ENCODE data around the gene ATP11A.
"Not testable (repeated sequence)": the region's sequence is repeated elsewhere in the genome, so short reads cannot be mapped to it uniquely, and the experiment has no call there.

Gene ATP11A

DNA sequence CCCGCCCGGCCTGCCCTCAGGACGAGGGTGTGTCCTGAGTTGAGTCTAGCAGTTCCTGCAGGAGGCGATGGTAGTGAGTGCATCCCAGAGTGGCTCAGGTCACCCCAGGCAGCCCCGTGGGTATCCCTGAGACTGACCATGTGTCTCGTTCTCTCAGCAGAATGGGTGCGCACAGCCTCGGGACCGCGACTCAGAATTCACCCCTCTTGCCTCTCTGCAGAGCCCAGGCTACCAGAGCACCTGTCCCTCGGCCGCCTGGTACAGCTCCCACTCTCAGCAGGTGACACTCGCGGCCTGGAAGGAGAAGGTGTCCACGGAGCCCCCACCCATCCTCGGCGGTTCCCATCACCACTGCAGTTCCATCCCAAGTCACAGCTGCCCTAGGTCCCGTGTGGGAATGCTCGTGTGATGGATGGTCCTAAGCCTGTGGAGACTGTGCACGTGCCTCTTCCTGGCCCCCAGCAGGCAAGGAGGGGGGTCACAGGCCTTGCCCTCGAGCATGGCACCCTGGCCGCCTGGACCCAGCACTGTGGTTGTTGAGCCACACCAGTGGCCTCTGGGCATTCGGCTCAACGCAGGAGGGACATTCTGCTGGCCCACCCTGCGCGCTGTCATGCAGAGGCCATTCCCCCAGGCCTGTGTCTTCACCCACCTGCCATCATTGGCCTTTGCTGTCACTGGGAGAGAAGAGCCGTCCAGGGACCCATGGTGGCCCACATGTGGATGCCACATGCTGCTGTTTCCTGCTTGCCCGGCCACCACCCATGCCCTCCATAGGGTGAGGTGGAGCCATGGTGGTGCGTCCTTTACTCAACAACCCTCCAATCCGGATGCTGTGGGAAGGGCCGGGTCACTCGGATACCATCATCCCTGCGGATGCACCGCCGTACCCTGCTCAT, 192.1 kb downstream of the ATP11A start:
- in situ Hi-C loops (cut with HindIII; ENCODE audit: low pct_ligation_motif_present, low sequenced_read_pairs) = no loop called here
- Histone ChIP-seq H3K4me3 (ENCODE audit: low read depth, low read length) (no peak overlapping the region), H3K27me3 (replicated peaks) (no peaks in the 10 kb centered on the region), H3K36me3 (replicated peaks) (no peaks in the 10 kb centered on the region), H3K27ac (no peak overlapping the region)
- DNase-seq = no peak
- TF ChIP-seq, protein P1, sequence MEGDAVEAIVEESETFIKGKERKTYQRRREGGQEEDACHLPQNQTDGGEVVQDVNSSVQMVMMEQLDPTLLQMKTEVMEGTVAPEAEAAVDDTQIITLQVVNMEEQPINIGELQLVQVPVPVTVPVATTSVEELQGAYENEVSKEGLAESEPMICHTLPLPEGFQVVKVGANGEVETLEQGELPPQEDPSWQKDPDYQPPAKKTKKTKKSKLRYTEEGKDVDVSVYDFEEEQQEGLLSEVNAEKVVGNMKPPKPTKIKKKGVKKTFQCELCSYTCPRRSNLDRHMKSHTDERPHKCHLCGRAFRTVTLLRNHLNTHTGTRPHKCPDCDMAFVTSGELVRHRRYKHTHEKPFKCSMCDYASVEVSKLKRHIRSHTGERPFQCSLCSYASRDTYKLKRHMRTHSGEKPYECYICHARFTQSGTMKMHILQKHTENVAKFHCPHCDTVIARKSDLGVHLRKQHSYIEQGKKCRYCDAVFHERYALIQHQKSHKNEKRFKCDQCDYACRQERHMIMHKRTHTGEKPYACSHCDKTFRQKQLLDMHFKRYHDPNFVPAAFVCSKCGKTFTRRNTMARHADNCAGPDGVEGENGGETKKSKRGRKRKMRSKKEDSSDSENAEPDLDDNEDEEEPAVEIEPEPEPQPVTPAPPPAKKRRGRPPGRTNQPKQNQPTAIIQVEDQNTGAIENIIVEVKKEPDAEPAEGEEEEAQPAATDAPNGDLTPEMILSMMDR (IDR thresholded peaks at IDR 0.05; ENCODE audit: low read depth, low read length, missing control alignments) = no peak

DNA sequence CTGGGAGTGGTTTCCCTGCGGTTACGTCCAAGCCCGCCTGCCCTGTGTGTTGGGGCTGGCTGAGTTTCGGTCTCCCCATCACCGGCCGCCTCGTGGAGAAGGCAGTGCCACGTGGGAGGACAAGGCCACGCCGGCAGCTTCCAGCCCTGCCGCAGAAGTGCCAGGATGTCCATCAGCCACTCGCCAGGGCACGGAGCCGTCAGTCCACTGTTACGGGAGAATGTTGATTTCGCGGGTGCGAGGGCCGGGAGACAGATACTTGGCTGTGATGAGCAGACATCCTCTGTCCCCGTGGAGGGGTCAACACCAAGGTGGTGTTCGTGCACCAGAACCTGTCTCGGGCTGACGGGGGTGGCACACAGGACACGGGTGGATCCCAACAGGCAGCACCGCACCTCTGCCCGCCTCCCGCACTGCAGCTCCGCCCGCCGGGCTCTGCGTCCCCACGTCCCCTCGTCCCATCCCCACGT, 192.8 kb downstream of the ATP11A start:
- H3K27ac ChIP-seq = no peak overlapping the region
- in situ Hi-C loops (cut with HindIII; ENCODE audit: low pct_ligation_motif_present, low sequenced_read_pairs) = no loop called here
- no peak overlapping the region for H3K4me3 ChIP-seq (ENCODE audit: low read depth, low read length)
- H3K27me3 ChIP-seq (replicated peaks) = no peaks in the 10 kb centered on the region
- DNase-seq = no peak
- TF ChIP-seq, protein P1 (IDR thresholded peaks at IDR 0.05; ENCODE audit: low read depth, low read length, missing control alignments) = no peak
- no peaks in the 10 kb centered on the region for H3K36me3 ChIP-seq (replicated peaks)

DNA sequence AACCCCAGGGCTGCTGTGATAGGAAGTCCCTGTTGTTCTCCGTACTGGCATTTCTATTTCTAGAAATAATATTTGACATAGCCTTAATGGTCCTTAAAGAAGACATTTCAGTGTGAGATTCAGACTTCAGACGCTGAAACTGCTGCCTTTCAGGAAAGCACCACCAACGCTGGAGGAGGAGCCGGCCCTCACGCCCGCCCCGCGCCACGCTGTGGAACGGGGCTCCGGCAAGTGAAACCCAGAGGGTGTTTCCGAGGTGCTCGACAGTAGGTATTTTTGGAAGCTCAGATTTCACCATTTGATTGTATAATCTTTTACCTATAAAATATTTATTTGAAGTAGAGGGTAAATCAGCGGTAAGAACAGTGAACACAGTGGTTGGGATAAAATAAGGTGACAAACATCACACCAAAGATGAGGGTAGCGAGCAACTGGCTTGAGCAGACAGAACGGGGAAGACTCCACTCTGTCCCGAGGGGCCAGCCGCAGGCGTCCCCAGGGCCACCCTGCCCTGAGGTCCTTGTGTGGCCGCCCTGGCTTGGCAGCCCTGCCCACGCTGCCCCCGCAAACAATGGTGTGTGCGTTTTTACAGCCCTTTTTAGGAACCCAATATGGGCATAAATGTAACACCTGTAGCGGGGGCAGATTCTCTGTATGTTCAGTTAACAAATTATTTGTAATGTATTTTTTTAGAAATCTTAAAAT, 193.6 kb downstream of the ATP11A start:
- H3K36me3 ChIP-seq (replicated peaks) = no peaks in the 10 kb centered on the region
- TF ChIP-seq, protein P1 (IDR thresholded peaks at IDR 0.05; ENCODE audit: low read depth, low read length, missing control alignments) = no peak

DNA sequence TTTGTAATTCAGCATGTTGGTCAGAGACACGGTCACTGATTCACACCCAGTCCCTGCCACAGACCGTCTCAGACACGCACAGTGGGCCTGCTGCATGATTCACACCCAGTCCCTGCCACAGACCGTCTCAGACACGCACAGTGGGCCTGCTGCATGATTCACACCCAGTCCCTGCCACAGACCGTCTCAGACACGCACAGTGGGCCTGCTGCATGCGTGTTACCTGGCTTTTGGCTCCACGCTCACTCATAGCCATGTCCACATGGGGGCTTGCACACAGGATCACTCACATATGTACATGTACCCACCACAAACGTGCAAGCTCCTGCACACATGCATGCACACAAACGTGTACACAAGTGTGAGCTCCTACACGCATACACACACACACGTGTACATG, 194.9 kb downstream of the ATP11A start:
- in situ Hi-C loops (cut with HindIII; ENCODE audit: low pct_ligation_motif_present, low sequenced_read_pairs); H3K4me3 ChIP-seq (ENCODE audit: low read depth, low read length); DNase-seq; H3K27me3 ChIP-seq (replicated peaks); H3K27ac ChIP-seq; H3K36me3 ChIP-seq (replicated peaks): not testable (repeated sequence)

More for the DNA sequence above, 193.6 kb downstream of the ATP11A start:
- Histone ChIP-seq H3K4me3 (ENCODE audit: low read depth, low read length) (no peak overlapping the region), H3K27ac (no peak overlapping the region), H3K27me3 (replicated peaks) (no peaks in the 10 kb centered on the region)
- in situ Hi-C loops (cut with HindIII; ENCODE audit: low pct_ligation_motif_present, low sequenced_read_pairs) = no loop called here
- DNase-seq = no peak

DNA sequence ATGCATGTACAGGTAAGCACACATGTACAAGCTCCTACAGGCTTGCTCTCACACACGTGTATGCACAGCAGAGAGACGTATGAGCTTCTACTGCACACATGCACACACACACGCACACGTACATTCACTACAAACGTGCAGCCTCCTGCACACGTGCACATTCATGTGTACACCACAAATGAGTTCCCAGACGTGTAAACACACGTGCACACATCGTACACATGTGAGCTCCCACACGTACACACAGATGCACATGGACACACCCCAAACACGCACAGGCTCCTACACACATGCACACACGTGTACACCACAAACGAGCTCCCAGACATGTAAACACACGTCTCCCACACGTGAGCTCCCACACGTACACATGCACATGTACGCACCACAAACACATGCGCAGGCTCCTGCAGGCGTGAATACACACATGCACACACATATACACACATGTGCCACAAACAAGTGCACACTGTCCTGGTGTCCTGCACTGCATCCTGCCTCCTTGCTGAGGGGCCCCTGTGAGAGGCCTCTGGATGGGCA, 195.5 kb downstream of the ATP11A start:
- Histone ChIP-seq H3K27me3 (replicated peaks) (no peaks in the 10 kb centered on the region), H3K4me3 (ENCODE audit: low read depth, low read length) (no peak overlapping the region), H3K27ac (no peak overlapping the region), H3K36me3 (replicated peaks) (no peaks in the 10 kb centered on the region)
- TF ChIP-seq, protein P1 (IDR thresholded peaks at IDR 0.05; ENCODE audit: low read depth, low read length, missing control alignments) = no peak
- no peak for DNase-seq
- in situ Hi-C loops (cut with HindIII; ENCODE audit: low pct_ligation_motif_present, low sequenced_read_pairs) = no loop called here

DNA sequence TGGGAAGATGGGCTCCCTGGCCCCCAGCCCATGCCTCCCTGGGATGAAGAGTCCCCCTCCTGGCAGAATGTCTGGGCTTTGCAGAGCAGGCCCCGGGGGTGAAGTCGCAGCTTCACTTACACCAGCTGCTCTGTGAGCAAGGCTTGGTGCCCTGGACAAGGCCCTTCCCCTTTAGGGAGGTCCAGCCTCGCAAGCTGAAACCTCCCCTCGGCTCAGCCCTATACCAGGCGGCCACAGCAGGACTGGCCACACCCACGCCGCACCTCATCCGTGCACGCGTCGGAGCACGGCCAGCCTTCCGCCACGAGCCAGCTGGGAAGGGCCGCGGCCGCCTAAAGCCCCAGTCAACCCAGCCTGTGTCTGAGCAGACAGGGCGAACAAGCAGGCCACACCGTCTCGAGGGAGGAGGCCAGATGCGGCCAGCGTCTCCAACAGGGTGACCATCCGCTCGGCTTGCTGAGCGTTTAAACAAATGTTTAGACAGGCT, 196.0 kb downstream of the ATP11A start:
- peak overlapping the region; percentile 41 for H3K4me3 ChIP-seq (ENCODE audit: low read depth, low read length)
- peak; percentile 76 for DNase-seq
- H3K36me3 ChIP-seq (replicated peaks) = no peaks in the 10 kb centered on the region
- TF ChIP-seq, protein P1 (IDR thresholded peaks at IDR 0.05; ENCODE audit: low read depth, low read length, missing control alignments) = no peak
- in situ Hi-C loops (cut with HindIII; ENCODE audit: low pct_ligation_motif_present, low sequenced_read_pairs) = no loop called here
- H3K27me3 ChIP-seq (replicated peaks) = peaks cover 4% of the 10 kb centered on the region
- H3K27ac ChIP-seq = no peak overlapping the region

Measured in brain microvascular endothelial cell (primary cell).